Bronchial epithelial cell (primary cell): ENCODE results near the gene ELMOD1. TPM values are rescaled to one million over a fixed set of nuclear protein-coding genes. Genes with fewer than 3 reads are reported as not detected.

Experiments used
- DNase-seq: peaks from one replicate; pipeline ENCODE4 v3.0.0-alpha.2; 2010; ENCODE audit warnings: low read depth
- FAIRE-seq: peaks from 2 replicates; lab custom pipeline; 2011; peaks lifted over from hg19 to GRCh38; lab: Jason Lieb, UNC
- H3K27me3 ChIP-seq: 2 replicates; pipeline ENCODE4 v1.5.1; 2011; ENCODE audit warnings: low read length; ENCODE audit not compliant: control insufficient read depth, insufficient read depth
- H3K36me3 ChIP-seq: 2 replicates; pipeline ENCODE4 v1.5.1; 2011; ENCODE audit warnings: low read length; ENCODE audit not compliant: control insufficient read depth, insufficient read depth
- H3K4me3 ChIP-seq: 2 replicates; pipeline ENCODE4 v1.5.1; 2011; ENCODE audit warnings: mild to moderate bottlenecking, low read depth, low read length, control low read depth
- total RNA-seq: library from RNA; depleted of rRNA; stranded (reverse); fragments of >200 nt; gene quantifications from 2 replicates; pipeline ENCODE4 v1.2.1, GENCODE V29; 2014
- TF ChIP-seq, protein P1 (sequence below): IDR thresholded peaks from 2 replicates; pipeline ENCODE4 v1.5.1; 2011; ENCODE audit warnings: mild to moderate bottlenecking, moderate library complexity, low read length, control low read depth, inconsistent platforms; ENCODE audit not compliant: insufficient read depth, severe bottlenecking

ELMOD1 gene
- under 0.01 TPM in 1 of 2 replicates, not detected in the other for total RNA-seq

- peak within 1 kb of the TSS; percentile 42 for H3K4me3 ChIP-seq
- FAIRE-seq (no peak), DNase-seq (no peak)
- peaks cover 27% of the 10 kb centered on the region for H3K27me3 ChIP-seq
- no peaks in the 10 kb centered on the region for H3K36me3 ChIP-seq
- TF ChIP-seq, protein P1, sequence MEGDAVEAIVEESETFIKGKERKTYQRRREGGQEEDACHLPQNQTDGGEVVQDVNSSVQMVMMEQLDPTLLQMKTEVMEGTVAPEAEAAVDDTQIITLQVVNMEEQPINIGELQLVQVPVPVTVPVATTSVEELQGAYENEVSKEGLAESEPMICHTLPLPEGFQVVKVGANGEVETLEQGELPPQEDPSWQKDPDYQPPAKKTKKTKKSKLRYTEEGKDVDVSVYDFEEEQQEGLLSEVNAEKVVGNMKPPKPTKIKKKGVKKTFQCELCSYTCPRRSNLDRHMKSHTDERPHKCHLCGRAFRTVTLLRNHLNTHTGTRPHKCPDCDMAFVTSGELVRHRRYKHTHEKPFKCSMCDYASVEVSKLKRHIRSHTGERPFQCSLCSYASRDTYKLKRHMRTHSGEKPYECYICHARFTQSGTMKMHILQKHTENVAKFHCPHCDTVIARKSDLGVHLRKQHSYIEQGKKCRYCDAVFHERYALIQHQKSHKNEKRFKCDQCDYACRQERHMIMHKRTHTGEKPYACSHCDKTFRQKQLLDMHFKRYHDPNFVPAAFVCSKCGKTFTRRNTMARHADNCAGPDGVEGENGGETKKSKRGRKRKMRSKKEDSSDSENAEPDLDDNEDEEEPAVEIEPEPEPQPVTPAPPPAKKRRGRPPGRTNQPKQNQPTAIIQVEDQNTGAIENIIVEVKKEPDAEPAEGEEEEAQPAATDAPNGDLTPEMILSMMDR = peak; percentile 31
Observed at GRCh38 chr11:107590460-107591377, at the start of gene ELMOD1. ELMOD1 (plus strand) TSS chr11:107591147; CDS start chr11:107618190, 27,043 bp downstream.

DNA sequence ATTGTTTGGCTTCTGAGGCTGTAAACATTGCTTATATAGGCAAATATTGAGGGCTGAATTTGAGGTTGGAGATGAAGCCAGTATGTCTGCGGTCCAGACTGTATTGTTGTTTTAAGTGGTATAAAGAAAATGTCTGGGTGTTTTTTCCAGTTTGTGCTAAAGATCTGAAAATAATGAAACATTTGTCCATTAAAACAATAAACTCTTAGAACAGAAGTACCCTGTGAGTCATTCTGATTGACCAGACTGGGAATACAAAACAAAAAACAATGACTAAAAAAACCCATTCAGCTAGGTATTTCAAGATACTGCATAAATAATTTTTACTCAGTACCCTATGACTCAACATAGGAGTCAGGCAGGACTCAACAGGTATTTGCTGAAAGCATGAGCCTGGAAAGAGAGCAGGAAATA, 45.8 kb upstream of the ELMOD1 start:
- no peak for FAIRE-seq
- H3K27me3 ChIP-seq = no peaks in the 10 kb centered on the region
- TF ChIP-seq, protein P1 = no peak
- peak; percentile 98 for DNase-seq
- no peak overlapping the region for H3K4me3 ChIP-seq
- peaks cover 2% of the 10 kb centered on the region for H3K36me3 ChIP-seq

DNA sequence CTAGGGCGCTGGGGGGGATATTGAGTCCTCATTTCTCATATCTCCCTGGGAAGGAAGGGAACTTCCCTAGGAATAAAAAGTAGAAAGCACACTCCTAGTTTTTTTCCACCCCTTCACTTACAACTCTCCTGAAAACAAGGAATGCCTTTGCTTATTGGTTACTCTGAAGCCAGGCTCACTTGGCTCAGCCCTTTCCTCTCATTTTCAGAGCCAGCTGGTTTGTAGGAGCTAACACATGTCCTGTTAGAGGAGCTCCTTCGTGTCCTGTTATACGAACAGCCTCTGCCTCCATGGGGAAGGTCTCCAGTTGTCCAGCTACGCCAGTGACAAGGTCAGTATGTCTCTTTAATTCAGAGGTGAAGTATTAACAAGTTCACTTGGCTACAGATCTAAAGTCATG, 43.0 kb upstream of the ELMOD1 start:
- FAIRE-seq (peak; percentile 76), DNase-seq (no peak)
- H3K36me3 ChIP-seq = peaks cover 2% of the 10 kb centered on the region
- TF ChIP-seq, protein P1 = no peak
- no peak overlapping the region for H3K4me3 ChIP-seq
- no peaks in the 10 kb centered on the region for H3K27me3 ChIP-seq

GRCh38 chr11:107549253-107549953, 41.5 kb upstream of the ELMOD1 start:
- H3K27me3 ChIP-seq = no peaks in the 10 kb centered on the region
- DNase-seq (peak; percentile 40), FAIRE-seq (no peak)
- H3K4me3 ChIP-seq = no peak overlapping the region
- H3K36me3 ChIP-seq = peaks cover 2% of the 10 kb centered on the region
- TF ChIP-seq, protein P1 = peak; percentile 59

DNA sequence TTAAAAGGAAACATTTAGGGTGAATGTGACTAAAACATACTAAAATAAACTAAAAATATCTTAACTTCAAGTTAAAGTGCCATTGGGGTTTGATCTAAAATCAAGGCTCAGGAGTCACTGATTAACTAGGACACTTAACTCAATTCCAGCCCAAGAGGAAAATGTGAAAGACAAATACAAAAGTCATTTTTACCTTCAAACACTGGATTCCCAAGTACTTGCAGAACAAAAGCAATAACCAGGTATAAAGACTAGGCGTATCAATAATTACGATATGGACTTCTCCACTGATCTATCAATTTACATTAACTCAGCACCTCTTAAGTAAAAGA, 41.0 kb upstream of the ELMOD1 start:
- FAIRE-seq = no peak
- peaks cover 2% of the 10 kb centered on the region for H3K36me3 ChIP-seq
- H3K27me3 ChIP-seq = no peaks in the 10 kb centered on the region
- TF ChIP-seq, protein P1 = no peak
- no peak for DNase-seq
- H3K4me3 ChIP-seq = no peak overlapping the region
